CD4-positive, alpha-beta T cell treated with Interleukin-15 for 1 hour (primary cell): Measurements from ENCODE around the gene GLIPR1L2.

Source experiments
- DNase-seq: peaks from one replicate; pipeline ENCODE4 v3.0.0-alpha.2; 2020

Gene GLIPR1L2

GRCh38 chr12:75479963-75480461, 89.1 kb downstream of the GLIPR1L2 start:
- DNase-seq, result no peak

- peak; percentile 81 for DNase-seq
Observed at GRCh38 chr12:75480469-75480949, 89.6 kb downstream of the GLIPR1L2 start, which contains the start of gene GLIPR1. TSS of gene GLIPR1 (plus strand) at chr12:75480755. CDS start at chr12:75480881, 126 bp downstream.

GRCh38 chr12:75481013-75481705, 90.3 kb downstream of the GLIPR1L2 start:
- DNase-seq, result no peak

GRCh38 chr12:75481774-75482173, 90.9 kb downstream of the GLIPR1L2 start:
- DNase-seq, result no peak
